Measurements from ENCODE around the gene TMEM200A.

Gene TMEM200A

GRCh38 chr6:130381459-130382380, 15.9 kb downstream of the TMEM200A start:
- peak overlapping the region; percentile 38 for H3K4me2 ChIP-seq (ENCODE audit: insufficient read depth, low read length)
- no peaks in the 10 kb centered on the region for H3K27me3 ChIP-seq (ENCODE audit: insufficient read depth, low read length, poor library complexity)

GRCh38 chr6:130382872-130383490, 17.2 kb downstream of the TMEM200A start:
- no peak for TF ChIP-seq EZH2 (IDR thresholded peaks at IDR 0.05; ENCODE audit: borderline replicate concordance, low read depth, low read length, severe bottlenecking)
- no peak for TF ChIP-seq CTCF (IDR thresholded peaks at IDR 0.05; ENCODE audit: borderline replicate concordance, extremely low read depth, low read length, poor library complexity, severe bottlenecking)
- Histone ChIP-seq H3K27me3 (ENCODE audit: insufficient read depth, low read length, poor library complexity) (no peaks in the 10 kb centered on the region), H3K79me2 (ENCODE audit: insufficient read depth, low read length) (no peaks in the 10 kb centered on the region), H3K9me3 (ENCODE audit: insufficient read depth, low read length, severe bottlenecking) (no peaks in the 10 kb centered on the region), H3K9ac (ENCODE audit: low read depth, low read length) (no peak overlapping the region), H3K27ac (ENCODE audit: low read length) (peak overlapping the region; percentile 83), H3K4me1 (ENCODE audit: insufficient read depth, low read length) (peaks cover 27% of the 10 kb centered on the region), H2AFZ (ENCODE audit: low read depth, low read length) (peak overlapping the region; percentile 51; the same call in 1 of the 2 replicates), H3K4me2 (ENCODE audit: insufficient read depth, low read length) (no peak overlapping the region), H3K4me3 (ENCODE audit: low read depth in 1 of 2, low read length in 2 of 2) (no peak overlapping the region), H4K20me1 (ENCODE audit: insufficient read depth, low read length) (no peaks in the 10 kb centered on the region), H3K36me3 (ENCODE audit: insufficient read depth, low read length) (no peaks in the 10 kb centered on the region)
- DNase-seq (no peak), ATAC-seq (ENCODE audit: insufficient read depth, low read depth) (no peak)

More at GRCh38 chr6:130381459-130382380, 15.9 kb downstream of the TMEM200A start:
- Histone ChIP-seq H2AFZ (ENCODE audit: low read depth, low read length) (peak overlapping the region; percentile 51; the same call in 1 of the 2 replicates), H3K9ac (ENCODE audit: low read depth, low read length) (no peak overlapping the region), H3K27ac (ENCODE audit: low read length) (peak overlapping the region; percentile 83), H3K36me3 (ENCODE audit: insufficient read depth, low read length) (no peaks in the 10 kb centered on the region), H3K79me2 (ENCODE audit: insufficient read depth, low read length) (no peaks in the 10 kb centered on the region), H3K4me1 (ENCODE audit: insufficient read depth, low read length) (peaks cover 27% of the 10 kb centered on the region), H3K4me3 (ENCODE audit: low read depth in 1 of 2, low read length in 2 of 2) (no peak overlapping the region), H4K20me1 (ENCODE audit: insufficient read depth, low read length) (no peaks in the 10 kb centered on the region), H3K9me3 (ENCODE audit: insufficient read depth, low read length, severe bottlenecking) (no peaks in the 10 kb centered on the region)
- TF ChIP-seq CTCF (IDR thresholded peaks at IDR 0.05; ENCODE audit: borderline replicate concordance, extremely low read depth, low read length, poor library complexity, severe bottlenecking) (peak; percentile 82), EZH2 (IDR thresholded peaks at IDR 0.05; ENCODE audit: borderline replicate concordance, low read depth, low read length, severe bottlenecking) (no peak)
- DNase-seq (peak; percentile 78), ATAC-seq (ENCODE audit: insufficient read depth, low read depth) (peak; percentile 99)

GRCh38 chr6:130385064-130385695, 19.4 kb downstream of the TMEM200A start:
- TF ChIP-seq EZH2 (IDR thresholded peaks at IDR 0.05; ENCODE audit: borderline replicate concordance, low read depth, low read length, severe bottlenecking) (no peak), CTCF (IDR thresholded peaks at IDR 0.05; ENCODE audit: borderline replicate concordance, extremely low read depth, low read length, poor library complexity, severe bottlenecking) (no peak)
- H3K9ac ChIP-seq (ENCODE audit: low read depth, low read length) = no peak overlapping the region
- H3K4me1 ChIP-seq (ENCODE audit: insufficient read depth, low read length) = peaks cover 27% of the 10 kb centered on the region
- no peak overlapping the region for H3K4me3 ChIP-seq (ENCODE audit: low read depth in 1 of 2, low read length in 2 of 2)
- ATAC-seq (ENCODE audit: insufficient read depth, low read depth) (no peak), DNase-seq (no peak)
- H3K9me3 ChIP-seq (ENCODE audit: insufficient read depth, low read length, severe bottlenecking) = no peaks in the 10 kb centered on the region
- H3K79me2 ChIP-seq (ENCODE audit: insufficient read depth, low read length) = no peaks in the 10 kb centered on the region
- H3K27me3 ChIP-seq (ENCODE audit: insufficient read depth, low read length, poor library complexity) = no peaks in the 10 kb centered on the region
- H3K36me3 ChIP-seq (ENCODE audit: insufficient read depth, low read length) = no peaks in the 10 kb centered on the region
- H3K4me2 ChIP-seq (ENCODE audit: insufficient read depth, low read length) = no peak overlapping the region
- H4K20me1 ChIP-seq (ENCODE audit: insufficient read depth, low read length) = no peaks in the 10 kb centered on the region
- no peak overlapping the region for H2AFZ ChIP-seq (ENCODE audit: low read depth, low read length)
- no peak overlapping the region for H3K27ac ChIP-seq (ENCODE audit: low read length)

Measured in DND-41 (cell line).